PC-3 (cell line): ENCODE results near the gene NEURL1B.

Experiments
- CTCF ChIP-seq: fragments of 300-600 bp; sonication (generic); conservative IDR thresholded peaks from 2 replicates; pipeline ENCODE4 v1.5.1; 2017; ENCODE audit warnings: antibody characterized with exemption, low read depth, mild to moderate bottlenecking, low read length
- EZH2 ChIP-seq: fragments of 300-600 bp; sonication (generic); IDR thresholded peaks from one replicate; pipeline ENCODE4 v1.6.1; 2017; ENCODE audit warnings: antibody characterized with exemption, mild to moderate bottlenecking, low read length; ENCODE audit not compliant: unreplicated experiment

- no peak for TF ChIP-seq CTCF
- TF ChIP-seq EZH2: no peak
Observed at GRCh38 chr5:172623313-172623980, 17.6 kb upstream of the NEURL1B start.
